Measurements from ENCODE around the gene JAZF1.

GRCh38 chr7:27948861-27949260, 231.7 kb downstream of the JAZF1 start:
- TF ChIP-seq EZH2 (IDR thresholded peaks at IDR 0.05; ENCODE audit: low read depth), result no peak
- no peak for TF ChIP-seq CTCF (conservative IDR thresholded peaks at IDR 0.05)

All from PC-9 (cell line).